ENCODE data around the gene CLEC4F.

GRCh38 chr2:70855667-70856066 is 35.3 kb upstream of the CLEC4F start:
- TF ChIP-seq CTCF (IDR thresholded peaks at IDR 0.05) (no peak), EZH2 (IDR thresholded peaks at IDR 0.05; ENCODE audit: borderline replicate concordance, insufficient read depth, low read depth, low read length, poor library complexity, severe bottlenecking) (no peak)

Data from B cell (primary cell).